Left ventricle myocardium inferior (tissue), 1 donor: ENCODE measurements around the gene LMCD1. TPM values are rescaled to one million over a fixed set of nuclear protein-coding genes. Genes with fewer than 3 reads are reported as not detected.

Source experiments
- DNase-seq: peaks from one replicate; pipeline ENCODE4 v3.0.0-alpha.2; 2020
- H3K27ac ChIP-seq: fragments of 200-600 bp; replicated peaks from 2 replicates; pipeline ENCODE4 v1.8.0; 2021
- H3K27me3 ChIP-seq: fragments of 200-600 bp; 2 replicates; pipeline ENCODE4 v1.8.0; 2021; ENCODE audit warnings: low read depth
- H3K36me3 ChIP-seq: fragments of 200-600 bp; 2 replicates; pipeline ENCODE4 v1.8.0; 2021
- H3K4me1 ChIP-seq: fragments of 200-600 bp; 2 replicates; pipeline ENCODE4 v1.8.0; 2021
- H3K4me3 ChIP-seq: fragments of 200-600 bp; 2 replicates; pipeline ENCODE4 v1.8.0; 2021; ENCODE audit warnings: mild to moderate bottlenecking, moderate library complexity
- H3K9me3 ChIP-seq: fragments of 200-600 bp; replicated peaks from 2 replicates; pipeline ENCODE4 v1.8.0; 2021
- CTCF ChIP-seq: fragments of 200-600 bp; IDR thresholded peaks from 2 replicates; pipeline ENCODE4 v1.8.0; 2021; ENCODE audit warnings: antibody characterized with exemption, mild to moderate bottlenecking, borderline replicate concordance
- intact Hi-C: fragments of 100-400 bp; cut with micrococcal nuclease; formaldehyde crosslinking; loops from one replicate; pipeline ENCODE4 v1.11.0; 2022
- total RNA-seq: library from RNA; stranded (reverse); fragmentation: NEBNext Ultra II Directional; extraction: Animal tissue kit (Norgen Biotek cat#: 25700); gene quantifications from one replicate; pipeline ENCODE4 v1.2.1, GENCODE V29; 2021
- donor health status: DM: no; HTN: yes; CAD: no; lungs with severe emphysema.

The LMCD1 gene
- total RNA-seq, 1 donor from 2014 or later = 72.9 TPM

- peaks cover 71% of the 10 kb centered on the region for H3K4me1 ChIP-seq
- intact Hi-C loops = no loop called here
- DNase-seq = no peak
- no peaks in the 10 kb centered on the region for H3K9me3 ChIP-seq
- H3K36me3 ChIP-seq = peaks cover 61% of the 10 kb centered on the region
- H3K4me3 ChIP-seq = no peak overlapping the region
- peak overlapping the region; percentile 69 for H3K27ac ChIP-seq
- no peaks in the 10 kb centered on the region for H3K27me3 ChIP-seq
- no peak for TF ChIP-seq CTCF
These were observed 34.8 kb downstream of the LMCD1 start for GRCh38 chr3:8536096-8537056.

GRCh38 chr3:8537440-8537839 is 35.8 kb downstream of the LMCD1 start:
- Histone ChIP-seq H3K36me3 (peaks cover 68% of the 10 kb centered on the region), H3K27ac (no peak overlapping the region), H3K9me3 (no peaks in the 10 kb centered on the region), H3K27me3 (no peaks in the 10 kb centered on the region), H3K4me1 (peaks cover 71% of the 10 kb centered on the region), H3K4me3 (no peak overlapping the region)
- no peak for DNase-seq
- TF ChIP-seq CTCF = no peak
- intact Hi-C loops = no loop called here

GRCh38 chr3:8538223-8538622 is 36.6 kb downstream of the LMCD1 start:
- no peak overlapping the region for H3K27ac ChIP-seq
- H3K4me1 ChIP-seq = peaks cover 70% of the 10 kb centered on the region
- TF ChIP-seq CTCF = no peak
- no peaks in the 10 kb centered on the region for H3K9me3 ChIP-seq
- no peak for DNase-seq
- no peaks in the 10 kb centered on the region for H3K27me3 ChIP-seq
- intact Hi-C loops = no loop called here
- H3K4me3 ChIP-seq = no peak overlapping the region
- H3K36me3 ChIP-seq = peaks cover 69% of the 10 kb centered on the region

GRCh38 chr3:8538913-8539312 is 37.3 kb downstream of the LMCD1 start:
- Histone ChIP-seq H3K9me3 (no peaks in the 10 kb centered on the region), H3K27ac (peak overlapping the region; percentile 21), H3K4me1 (peaks cover 63% of the 10 kb centered on the region), H3K27me3 (no peaks in the 10 kb centered on the region), H3K4me3 (no peak overlapping the region), H3K36me3 (peaks cover 66% of the 10 kb centered on the region)
- DNase-seq = no peak
- TF ChIP-seq CTCF = no peak
- intact Hi-C loops = no loop called here

GRCh38 chr3:8539419-8539818 is 37.8 kb downstream of the LMCD1 start:
- Histone ChIP-seq H3K27ac (peak overlapping the region; percentile 21), H3K4me3 (no peak overlapping the region), H3K4me1 (peaks cover 58% of the 10 kb centered on the region), H3K9me3 (no peaks in the 10 kb centered on the region), H3K27me3 (no peaks in the 10 kb centered on the region), H3K36me3 (peaks cover 69% of the 10 kb centered on the region)
- intact Hi-C loops = no loop called here
- TF ChIP-seq CTCF = no peak
- no peak for DNase-seq
